ENCODE measurements around the gene DACT2.

Gene DACT2

DNA sequence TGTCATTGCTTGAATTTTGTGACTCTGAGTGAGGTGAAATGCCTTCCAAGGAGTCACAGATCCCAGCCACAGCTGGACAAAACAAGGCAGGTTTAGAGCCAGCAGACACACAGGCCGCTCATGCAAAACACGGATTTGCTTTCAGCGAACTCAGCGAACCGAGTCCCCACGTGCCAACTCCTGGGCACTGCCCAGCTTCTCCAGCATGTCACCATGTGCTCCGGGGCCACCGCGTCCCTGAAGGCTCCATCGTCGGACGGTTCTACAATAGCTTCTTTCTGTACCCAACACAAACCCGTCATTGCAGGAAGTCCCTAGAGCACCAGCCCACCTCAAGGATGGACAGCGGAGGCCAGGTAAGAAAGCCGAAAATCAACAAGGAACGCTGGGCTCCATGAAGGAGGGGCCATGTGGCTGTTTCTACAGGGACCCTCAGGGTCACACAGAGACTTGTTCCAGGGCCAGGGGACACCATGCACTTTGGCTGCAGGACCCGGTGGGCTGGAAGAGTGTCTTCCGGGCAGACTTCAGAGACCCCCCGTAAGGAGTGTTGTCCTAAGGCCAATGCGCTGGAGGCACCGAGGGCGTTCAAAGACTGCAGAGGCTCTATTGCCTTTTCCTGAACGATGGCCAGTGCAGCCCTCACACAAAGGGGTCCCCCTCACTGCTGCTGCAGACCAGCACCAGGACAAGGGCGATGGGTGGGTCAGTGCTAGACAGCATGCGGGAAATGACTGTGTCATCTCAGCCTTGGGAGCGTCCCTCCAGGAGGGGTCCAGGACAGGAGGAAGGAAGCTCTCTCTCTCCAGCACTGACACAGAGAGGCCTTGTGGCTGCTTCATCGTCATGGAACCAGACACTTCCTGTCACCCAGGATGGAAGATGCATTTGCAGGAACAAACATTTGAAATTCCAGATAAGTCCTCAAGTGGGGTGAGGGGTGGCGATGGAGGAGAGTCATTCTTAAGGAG is 19.8 kb downstream of the DACT2 start:
- TF ChIP-seq CTCF (IDR thresholded peaks at IDR 0.05; ENCODE audit: borderline replicate concordance, extremely low read depth, low read length, poor library complexity, severe bottlenecking) (no peak), EZH2 (IDR thresholded peaks at IDR 0.05; ENCODE audit: borderline replicate concordance, low read depth, low read length, severe bottlenecking) (no peak)
- H3K4me3 ChIP-seq (ENCODE audit: low read depth in 1 of 2, low read length in 2 of 2) = no peak overlapping the region
- no peaks in the 10 kb centered on the region for H3K9me3 ChIP-seq (ENCODE audit: insufficient read depth, low read length, severe bottlenecking)
- H3K27me3 ChIP-seq (ENCODE audit: insufficient read depth, low read length, poor library complexity) = no peaks in the 10 kb centered on the region
- no peak overlapping the region for H3K9ac ChIP-seq (ENCODE audit: low read depth, low read length)
- no peaks in the 10 kb centered on the region for H3K4me1 ChIP-seq (ENCODE audit: insufficient read depth, low read length)
- H4K20me1 ChIP-seq (ENCODE audit: insufficient read depth, low read length) = no peaks in the 10 kb centered on the region
- H2AFZ ChIP-seq (ENCODE audit: low read depth, low read length) = no peak overlapping the region
- DNase-seq = no peak
- ATAC-seq (ENCODE audit: insufficient read depth, low read depth) = no peak
- H3K4me2 ChIP-seq (ENCODE audit: insufficient read depth, low read length) = no peak overlapping the region
- H3K36me3 ChIP-seq (ENCODE audit: insufficient read depth, low read length) = no peaks in the 10 kb centered on the region
- H3K27ac ChIP-seq (ENCODE audit: low read length) = no peak overlapping the region
- no peaks in the 10 kb centered on the region for H3K79me2 ChIP-seq (ENCODE audit: insufficient read depth, low read length)

- H3K79me2 ChIP-seq (ENCODE audit: insufficient read depth, low read length) = no peaks in the 10 kb centered on the region
- no peaks in the 10 kb centered on the region for H3K4me1 ChIP-seq (ENCODE audit: insufficient read depth, low read length)
- H3K36me3 ChIP-seq (ENCODE audit: insufficient read depth, low read length) = no peaks in the 10 kb centered on the region
- no peaks in the 10 kb centered on the region for H4K20me1 ChIP-seq (ENCODE audit: insufficient read depth, low read length)
- H3K9ac ChIP-seq (ENCODE audit: low read depth, low read length) = no peak overlapping the region
- H3K27me3 ChIP-seq (ENCODE audit: insufficient read depth, low read length, poor library complexity) = no peaks in the 10 kb centered on the region
- no peak overlapping the region for H3K4me3 ChIP-seq (ENCODE audit: low read depth in 1 of 2, low read length in 2 of 2)
- no peak overlapping the region for H3K4me2 ChIP-seq (ENCODE audit: insufficient read depth, low read length)
- TF ChIP-seq CTCF (IDR thresholded peaks at IDR 0.05; ENCODE audit: borderline replicate concordance, extremely low read depth, low read length, poor library complexity, severe bottlenecking) = no peak
- TF ChIP-seq EZH2 (IDR thresholded peaks at IDR 0.05; ENCODE audit: borderline replicate concordance, low read depth, low read length, severe bottlenecking) = no peak
- ATAC-seq (ENCODE audit: insufficient read depth, low read depth) = no peak
- no peaks in the 10 kb centered on the region for H3K9me3 ChIP-seq (ENCODE audit: insufficient read depth, low read length, severe bottlenecking)
- no peak overlapping the region for H2AFZ ChIP-seq (ENCODE audit: low read depth, low read length)
- no peak for DNase-seq
- no peak overlapping the region for H3K27ac ChIP-seq (ENCODE audit: low read length)
Observed at GRCh38 chr6:168297643-168298042, 21.9 kb downstream of the DACT2 start.

GRCh38 chr6:168294901-168295300 is 24.7 kb downstream of the DACT2 start:
- no peak overlapping the region for H3K4me2 ChIP-seq (ENCODE audit: insufficient read depth, low read length)
- no peaks in the 10 kb centered on the region for H3K79me2 ChIP-seq (ENCODE audit: insufficient read depth, low read length)
- TF ChIP-seq CTCF (IDR thresholded peaks at IDR 0.05; ENCODE audit: borderline replicate concordance, extremely low read depth, low read length, poor library complexity, severe bottlenecking) = no peak
- TF ChIP-seq EZH2 (IDR thresholded peaks at IDR 0.05; ENCODE audit: borderline replicate concordance, low read depth, low read length, severe bottlenecking) = no peak
- no peak overlapping the region for H2AFZ ChIP-seq (ENCODE audit: low read depth, low read length)
- H4K20me1 ChIP-seq (ENCODE audit: insufficient read depth, low read length) = no peaks in the 10 kb centered on the region
- no peak overlapping the region for H3K9ac ChIP-seq (ENCODE audit: low read depth, low read length)
- no peak overlapping the region for H3K4me3 ChIP-seq (ENCODE audit: low read depth in 1 of 2, low read length in 2 of 2)
- peaks cover under 1% of the 10 kb centered on the region for H3K9me3 ChIP-seq (ENCODE audit: insufficient read depth, low read length, severe bottlenecking)
- no peaks in the 10 kb centered on the region for H3K36me3 ChIP-seq (ENCODE audit: insufficient read depth, low read length)
- no peak for DNase-seq
- H3K4me1 ChIP-seq (ENCODE audit: insufficient read depth, low read length) = no peaks in the 10 kb centered on the region
- no peaks in the 10 kb centered on the region for H3K27me3 ChIP-seq (ENCODE audit: insufficient read depth, low read length, poor library complexity)
- ATAC-seq (ENCODE audit: insufficient read depth, low read depth) = no peak
- H3K27ac ChIP-seq (ENCODE audit: low read length) = no peak overlapping the region
